HG02884 (cell line): ENCODE measurements around the gene HDAC9.

Experiments
- ATAC-seq: cut with Tn5 transposase; IDR thresholded peaks from one replicate; pipeline ENCODE4 v1.9.1; 2021; ENCODE audit warnings: mild to moderate bottlenecking, moderate library complexity; ENCODE audit not compliant: unreplicated experiment

The HDAC9 gene

GRCh38 chr7:18521236-18521589, 25.7 kb downstream of the HDAC9 start:
- ATAC-seq, result no peak

GRCh38 chr7:18521945-18522566, 26.5 kb downstream of the HDAC9 start:
- ATAC-seq, result peak; percentile 51

DNA sequence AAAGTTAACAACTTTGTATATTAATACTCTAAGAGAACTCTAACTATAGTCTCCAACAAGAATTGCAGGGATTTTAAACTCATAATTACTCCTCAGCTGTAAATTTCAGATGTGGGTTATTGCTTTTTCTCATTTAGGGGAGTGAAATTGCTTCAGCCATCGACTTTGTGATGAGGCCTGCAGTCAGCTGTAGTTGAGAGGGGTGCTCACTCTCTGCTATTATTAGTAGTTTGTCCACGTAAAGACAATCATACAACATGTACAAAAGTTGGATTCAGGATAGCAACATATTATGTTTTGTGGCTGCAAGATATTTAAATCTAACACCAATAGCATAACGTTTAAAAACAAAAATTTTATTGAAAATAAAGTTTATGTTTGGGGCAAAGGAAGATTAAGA, 28.7 kb downstream of the HDAC9 start:
- no peak for ATAC-seq

DNA sequence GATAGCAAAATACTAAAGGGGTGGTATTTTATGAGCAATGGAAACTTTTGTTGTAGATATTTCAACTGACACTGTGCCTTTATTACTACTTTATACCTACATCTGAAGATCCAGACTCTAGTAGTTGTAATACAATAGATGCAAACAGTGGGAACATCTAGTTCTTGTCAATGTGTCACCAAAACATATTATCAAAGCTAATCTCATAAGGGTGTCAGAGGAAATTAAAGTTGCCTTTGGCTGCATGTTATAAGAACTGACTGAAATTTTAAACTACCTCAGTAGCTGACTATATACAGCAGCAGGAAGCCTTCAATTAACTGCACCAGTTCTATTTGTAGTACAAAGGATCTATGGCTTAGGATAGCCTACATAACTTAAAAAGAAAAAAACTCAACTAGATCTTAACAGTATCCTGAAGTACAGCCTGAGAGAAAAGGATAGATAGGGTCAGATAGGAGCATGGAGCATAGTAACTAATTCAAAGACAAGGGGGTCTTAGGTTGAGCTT, 30.9 kb downstream of the HDAC9 start:
- ATAC-seq, result no peak

DNA sequence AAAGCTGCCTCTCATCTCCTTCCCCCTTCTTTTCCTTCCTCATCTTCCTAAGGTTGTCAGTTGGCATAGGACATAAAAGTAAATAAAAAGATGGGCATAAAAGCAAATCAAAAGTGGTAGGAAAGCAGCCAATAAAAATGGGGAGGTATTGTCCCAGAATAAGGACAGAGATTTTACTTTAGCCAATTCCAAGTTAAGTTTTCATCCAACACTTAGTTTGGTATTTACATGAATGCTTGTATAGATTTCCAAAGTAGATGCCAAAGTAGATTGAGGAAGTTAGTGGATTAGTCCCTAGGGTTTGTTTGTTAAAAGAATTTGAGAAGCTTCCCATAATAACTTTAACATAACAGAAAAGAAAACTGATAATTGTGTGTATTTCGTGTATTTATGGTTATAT, 33.7 kb downstream of the HDAC9 start:
- no peak for ATAC-seq

GRCh38 chr7:18530224-18531179, 35.0 kb downstream of the HDAC9 start:
- ATAC-seq, result peak; percentile 71

GRCh38 chr7:18531539-18531938, 36.0 kb downstream of the HDAC9 start:
- no peak for ATAC-seq

GRCh38 chr7:18532813-18533212, 37.3 kb downstream of the HDAC9 start:
- ATAC-seq, result peak; percentile 45

DNA sequence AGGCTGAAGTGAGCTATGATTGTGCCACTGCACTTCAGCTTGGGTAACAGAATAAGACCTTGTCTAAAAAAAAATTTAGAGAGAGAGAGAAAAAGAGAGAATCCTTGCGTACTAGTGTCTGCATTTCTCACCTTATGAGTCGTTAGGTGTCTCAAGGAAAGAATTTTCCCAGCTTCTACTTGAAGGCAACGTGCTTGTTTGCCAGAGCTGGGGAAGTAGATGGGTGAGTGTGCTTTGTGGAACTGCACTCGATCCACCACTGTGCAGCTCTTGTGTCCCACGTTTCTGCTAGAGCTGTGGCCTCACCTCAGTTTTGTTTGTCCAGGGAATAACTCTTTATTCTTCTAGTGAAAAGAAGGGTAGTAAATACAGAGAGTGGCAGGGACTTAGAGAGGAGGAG, 38.9 kb downstream of the HDAC9 start:
- ATAC-seq, result no peak

DNA sequence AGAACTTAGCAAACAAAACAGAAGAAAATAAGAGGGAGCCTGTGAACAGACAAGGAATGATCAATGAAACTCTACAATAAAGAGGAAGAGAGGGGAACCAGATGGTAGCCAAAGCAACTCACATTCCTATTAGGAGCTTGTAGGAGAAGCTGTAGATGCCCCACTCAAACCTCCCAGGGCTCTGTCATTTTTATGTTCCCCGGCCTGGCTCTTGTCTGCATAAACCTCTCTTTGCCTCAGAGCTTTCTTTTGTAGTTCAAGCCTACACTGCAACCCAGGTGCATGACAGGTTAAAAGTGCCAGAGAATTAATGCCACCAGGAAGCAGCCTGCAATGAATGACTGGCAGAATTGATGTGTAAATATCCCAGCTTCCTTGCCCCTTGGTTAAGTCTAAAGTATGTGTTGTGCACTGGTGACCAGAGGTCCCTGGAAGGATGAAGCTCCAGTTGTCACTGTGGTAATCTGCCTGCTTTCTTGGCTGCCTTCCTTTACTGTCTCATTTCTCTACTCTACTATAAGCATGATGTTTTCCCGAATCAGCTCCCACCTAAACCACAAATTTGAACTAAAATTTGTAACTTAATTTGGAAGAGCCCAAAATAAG, 40.4 kb downstream of the HDAC9 start:
- ATAC-seq, result no peak

DNA sequence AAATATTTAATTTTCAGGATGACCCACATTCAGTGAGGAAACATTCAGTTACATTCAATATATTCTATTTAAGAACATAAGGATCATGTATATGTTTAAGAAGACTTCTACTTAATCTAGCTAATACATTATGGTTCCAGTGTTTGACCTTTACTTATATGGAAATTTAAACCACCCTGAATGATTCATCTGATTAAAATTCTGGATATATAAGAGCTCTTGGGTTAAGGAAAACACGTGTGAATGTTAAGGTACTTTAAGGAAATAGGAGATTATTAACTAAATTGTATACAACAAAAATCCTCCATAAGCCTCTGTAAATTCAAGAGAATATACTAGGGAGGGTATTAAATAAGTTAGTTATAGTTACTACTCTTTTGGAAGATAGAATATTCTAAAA, 40.9 kb downstream of the HDAC9 start:
- no peak for ATAC-seq

DNA sequence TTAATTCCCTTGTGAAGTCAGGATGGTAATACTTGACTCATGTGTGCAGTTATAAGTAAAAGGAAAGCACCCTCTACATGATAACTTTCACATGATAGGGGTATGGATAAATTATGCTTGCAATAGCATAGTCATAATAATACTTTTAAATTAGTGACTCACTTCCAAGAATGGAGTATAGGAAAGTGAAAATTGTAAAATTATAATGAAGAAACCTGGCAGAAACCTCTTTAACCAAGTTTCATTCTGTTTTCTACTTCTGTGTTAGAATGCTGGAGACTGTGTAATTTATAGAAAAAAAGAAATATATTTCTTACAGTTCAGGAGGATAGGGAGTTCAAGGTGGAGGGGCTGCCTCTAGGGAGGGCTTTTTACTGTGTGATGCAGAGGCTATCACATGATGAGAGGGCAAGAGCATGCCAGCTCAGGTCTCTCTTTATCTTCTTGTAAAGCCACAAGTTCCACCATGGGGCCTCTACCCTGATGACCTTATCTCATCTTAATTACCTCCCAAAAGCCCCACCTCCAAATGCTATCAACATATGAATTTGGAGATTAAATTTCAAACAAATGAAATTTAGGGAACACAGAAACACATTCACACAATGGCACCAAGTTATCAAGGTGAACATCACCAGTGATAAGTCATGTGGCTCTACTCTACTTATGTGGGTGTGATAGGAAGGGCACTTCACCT, 43.2 kb downstream of the HDAC9 start:
- peak; percentile 81 for ATAC-seq

- ATAC-seq, result no peak
Measured at GRCh38 chr7:18540396-18540795, 44.8 kb downstream of the HDAC9 start.

DNA sequence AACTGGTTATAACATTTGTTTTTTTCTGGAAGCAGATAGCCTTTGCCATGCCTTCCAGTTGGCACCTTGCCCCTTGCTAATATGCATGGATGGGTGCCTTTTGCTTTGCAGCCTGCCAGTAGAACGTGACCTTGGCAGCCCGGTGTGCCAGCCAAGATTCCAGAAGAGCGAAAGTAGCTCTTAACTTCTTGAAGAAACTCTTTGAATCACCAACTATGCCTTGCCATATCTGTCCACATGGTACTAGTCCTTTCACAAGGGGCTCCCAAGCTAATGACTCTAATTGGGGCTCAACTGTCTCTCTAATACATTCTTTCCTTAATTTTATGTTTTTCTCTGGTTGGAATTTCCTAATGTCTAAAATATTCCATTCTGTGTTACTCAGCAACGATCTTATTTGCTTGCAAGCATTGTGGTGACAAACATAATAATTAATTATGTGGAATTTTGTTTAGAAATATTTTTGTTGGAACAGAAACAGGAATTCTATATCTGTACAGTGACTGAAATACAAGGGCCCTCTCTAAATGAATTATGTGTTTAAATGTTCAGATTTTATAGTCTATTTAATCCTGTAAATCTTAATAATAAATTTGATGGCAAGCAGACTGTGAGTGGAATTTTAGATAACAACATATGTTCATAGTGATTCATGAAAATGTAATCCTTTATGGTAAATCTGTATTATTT, 45.8 kb downstream of the HDAC9 start:
- ATAC-seq, result no peak

GRCh38 chr7:18541871-18542212, 46.3 kb downstream of the HDAC9 start:
- no peak for ATAC-seq

GRCh38 chr7:18546576-18546975, 51.0 kb downstream of the HDAC9 start:
- ATAC-seq, result no peak

DNA sequence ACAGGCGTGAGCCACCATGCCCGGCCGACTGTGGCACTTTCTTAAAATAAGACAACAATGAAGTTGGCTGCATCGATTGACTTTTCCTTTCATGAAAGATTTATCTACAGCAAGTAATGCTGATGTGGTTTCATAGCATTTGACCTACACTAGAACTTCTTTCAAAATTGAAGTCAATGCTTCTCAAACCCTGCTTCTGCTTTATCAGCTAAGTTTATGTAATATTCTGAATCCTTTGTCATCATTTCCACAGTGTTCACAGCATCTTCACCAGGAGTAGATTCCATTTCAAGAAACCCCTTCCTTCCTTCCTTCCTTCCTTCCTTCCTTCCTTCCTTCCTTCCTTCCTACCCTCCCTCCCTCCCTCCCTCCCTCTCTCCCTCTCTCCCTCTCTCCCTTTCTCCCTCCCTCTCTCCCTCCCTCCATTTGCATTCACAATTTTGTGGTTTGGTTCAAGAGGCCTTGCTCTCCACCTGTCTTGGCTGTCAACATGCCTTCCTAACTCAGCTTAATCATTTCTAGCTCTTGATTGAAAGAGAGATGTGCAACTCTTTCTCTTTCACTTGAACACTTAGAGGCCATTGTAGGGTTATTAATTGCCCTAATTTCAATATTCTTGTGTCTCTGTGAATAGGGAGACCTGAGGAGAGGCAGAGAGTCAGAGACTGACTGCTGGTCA, 52.1 kb downstream of the HDAC9 start:
- ATAC-seq, result no peak

- ATAC-seq, result no peak
Measured at GRCh38 chr7:18548534-18548933, 53.0 kb downstream of the HDAC9 start.

- ATAC-seq, result no peak
Measured at GRCh38 chr7:18550574-18550973, 55.0 kb downstream of the HDAC9 start.

- no peak for ATAC-seq
Measured at GRCh38 chr7:18552316-18552916, 56.9 kb downstream of the HDAC9 start.
